ENCODE data around the gene GPX8. TPM values are rescaled to one million over a fixed set of nuclear protein-coding genes. Genes with fewer than 3 reads are reported as not detected.

GPX8 gene
- total and polyA plus RNA-seq, 2 of the 13 experiments (the other 11 are each of a cell fraction or from before 2014, with no cell fraction given), result 0.33 to 0.94 TPM

DNA sequence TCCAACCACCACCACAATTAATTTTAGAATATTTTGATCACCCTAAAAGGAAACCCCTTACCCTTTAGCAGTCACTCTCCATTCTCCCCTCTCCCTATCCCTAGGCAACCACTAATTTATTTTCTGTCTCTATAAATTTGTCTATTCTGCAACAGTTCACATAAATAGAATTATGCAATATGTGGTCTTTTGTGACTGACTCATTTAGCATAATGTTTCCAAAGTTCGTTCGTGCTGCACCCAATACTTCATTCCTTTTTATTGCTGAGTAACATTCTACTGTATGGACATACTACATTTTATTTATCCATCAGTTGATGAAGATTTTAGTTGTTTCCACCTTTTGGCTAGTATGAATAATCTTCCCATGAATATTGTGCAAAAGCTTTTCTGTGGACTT is 31.2 kb downstream of the GPX8 start:
- H2AFZ ChIP-seq (ENCODE audit: low read length), result no peak overlapping the region
- H3K4me3 ChIP-seq (replicated peaks in 1 of 3; ENCODE audit: insufficient read depth in 1 of 3, low read depth in 2 of 3, low read length in 3 of 3), result no peak overlapping the region
- no peak for TF ChIP-seq ZC3H4 (CRISPR knock-in tag; IDR thresholded peaks at IDR 0.05; ENCODE audit: borderline replicate concordance)
- TF ChIP-seq MXD4 (CRISPR knock-in tag; IDR thresholded peaks at IDR 0.05), result no peak
- no peak for TF ChIP-seq SOX13 (IDR thresholded peaks at IDR 0.05)
- no peak for TF ChIP-seq SOX13 (CRISPR knock-in tag; conservative IDR thresholded peaks at IDR 0.05 in 1 of 2, IDR thresholded peaks at IDR 0.05 in 1 of 2)
- no peak for TF ChIP-seq ZNF552 (CRISPR knock-in tag; IDR thresholded peaks at IDR 0.05; ENCODE audit: borderline replicate concordance)
- TF ChIP-seq, protein P1, sequence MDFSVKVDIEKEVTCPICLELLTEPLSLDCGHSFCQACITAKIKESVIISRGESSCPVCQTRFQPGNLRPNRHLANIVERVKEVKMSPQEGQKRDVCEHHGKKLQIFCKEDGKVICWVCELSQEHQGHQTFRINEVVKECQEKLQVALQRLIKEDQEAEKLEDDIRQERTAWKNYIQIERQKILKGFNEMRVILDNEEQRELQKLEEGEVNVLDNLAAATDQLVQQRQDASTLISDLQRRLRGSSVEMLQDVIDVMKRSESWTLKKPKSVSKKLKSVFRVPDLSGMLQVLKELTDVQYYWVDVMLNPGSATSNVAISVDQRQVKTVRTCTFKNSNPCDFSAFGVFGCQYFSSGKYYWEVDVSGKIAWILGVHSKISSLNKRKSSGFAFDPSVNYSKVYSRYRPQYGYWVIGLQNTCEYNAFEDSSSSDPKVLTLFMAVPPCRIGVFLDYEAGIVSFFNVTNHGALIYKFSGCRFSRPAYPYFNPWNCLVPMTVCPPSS (IDR thresholded peaks at IDR 0.05), result no peak
- TF ChIP-seq ZNF260 (CRISPR knock-in tag; IDR thresholded peaks at IDR 0.05; ENCODE audit: borderline replicate concordance, low read depth), result no peak
- no peak for TF ChIP-seq ZBTB7A (CRISPR knock-in tag; IDR thresholded peaks at IDR 0.05)
- no peak for TF ChIP-seq HOXA9 (CRISPR knock-in tag; IDR thresholded peaks at IDR 0.05; ENCODE audit: borderline replicate concordance)
- TF ChIP-seq ZNF24 (IDR thresholded peaks at IDR 0.05), result no peak
- no peak for TF ChIP-seq TEAD3 (CRISPR knock-in tag; optimal IDR thresholded peaks at IDR 0.05; ENCODE audit: borderline replicate concordance)
- TF ChIP-seq ZNF143 (CRISPR knock-in tag; IDR thresholded peaks at IDR 0.05), result no peak
- TF ChIP-seq, protein P2, sequence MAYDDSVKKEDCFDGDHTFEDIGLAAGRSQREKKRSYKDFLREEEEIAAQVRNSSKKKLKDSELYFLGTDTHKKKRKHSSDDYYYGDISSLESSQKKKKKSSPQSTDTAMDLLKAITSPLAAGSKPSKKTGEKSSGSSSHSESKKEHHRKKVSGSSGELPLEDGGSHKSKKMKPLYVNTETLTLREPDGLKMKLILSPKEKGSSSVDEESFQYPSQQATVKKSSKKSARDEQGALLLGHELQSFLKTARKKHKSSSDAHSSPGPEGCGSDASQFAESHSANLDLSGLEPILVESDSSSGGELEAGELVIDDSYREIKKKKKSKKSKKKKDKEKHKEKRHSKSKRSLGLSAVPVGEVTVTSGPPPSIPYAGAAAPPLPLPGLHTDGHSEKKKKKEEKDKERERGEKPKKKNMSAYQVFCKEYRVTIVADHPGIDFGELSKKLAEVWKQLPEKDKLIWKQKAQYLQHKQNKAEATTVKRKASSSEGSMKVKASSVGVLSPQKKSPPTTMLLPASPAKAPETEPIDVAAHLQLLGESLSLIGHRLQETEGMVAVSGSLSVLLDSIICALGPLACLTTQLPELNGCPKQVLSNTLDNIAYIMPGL (CRISPR knock-in tag; IDR thresholded peaks at IDR 0.05; ENCODE audit: borderline replicate concordance in 1 of 2, low read depth in 1 of 2), result no peak
- TF ChIP-seq, protein P3, sequence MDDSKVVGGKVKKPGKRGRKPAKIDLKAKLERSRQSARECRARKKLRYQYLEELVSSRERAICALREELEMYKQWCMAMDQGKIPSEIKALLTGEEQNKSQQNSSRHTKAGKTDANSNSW (CRISPR knock-in tag; IDR thresholded peaks at IDR 0.05; ENCODE audit: borderline replicate concordance), result no peak
- TF ChIP-seq FLYWCH1 (CRISPR knock-in tag; IDR thresholded peaks at IDR 0.05), result no peak
- TF ChIP-seq, protein P4, sequence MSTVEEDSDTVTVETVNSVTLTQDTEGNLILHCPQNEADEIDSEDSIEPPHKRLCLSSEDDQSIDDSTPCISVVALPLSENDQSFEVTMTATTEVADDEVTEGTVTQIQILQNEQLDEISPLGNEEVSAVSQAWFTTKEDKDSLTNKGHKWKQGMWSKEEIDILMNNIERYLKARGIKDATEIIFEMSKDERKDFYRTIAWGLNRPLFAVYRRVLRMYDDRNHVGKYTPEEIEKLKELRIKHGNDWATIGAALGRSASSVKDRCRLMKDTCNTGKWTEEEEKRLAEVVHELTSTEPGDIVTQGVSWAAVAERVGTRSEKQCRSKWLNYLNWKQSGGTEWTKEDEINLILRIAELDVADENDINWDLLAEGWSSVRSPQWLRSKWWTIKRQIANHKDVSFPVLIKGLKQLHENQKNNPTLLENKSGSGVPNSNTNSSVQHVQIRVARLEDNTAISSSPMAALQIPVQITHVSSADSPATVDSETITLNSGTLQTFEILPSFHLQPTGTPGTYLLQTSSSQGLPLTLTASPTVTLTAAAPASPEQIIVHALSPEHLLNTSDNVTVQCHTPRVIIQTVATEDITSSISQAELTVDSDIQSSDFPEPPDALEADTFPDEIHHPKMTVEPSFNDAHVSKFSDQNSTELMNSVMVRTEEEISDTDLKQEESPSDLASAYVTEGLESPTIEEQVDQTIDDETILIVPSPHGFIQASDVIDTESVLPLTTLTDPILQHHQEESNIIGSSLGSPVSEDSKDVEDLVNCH (CRISPR knock-in tag; IDR thresholded peaks at IDR 0.05), result no peak
- TF ChIP-seq, protein P5, sequence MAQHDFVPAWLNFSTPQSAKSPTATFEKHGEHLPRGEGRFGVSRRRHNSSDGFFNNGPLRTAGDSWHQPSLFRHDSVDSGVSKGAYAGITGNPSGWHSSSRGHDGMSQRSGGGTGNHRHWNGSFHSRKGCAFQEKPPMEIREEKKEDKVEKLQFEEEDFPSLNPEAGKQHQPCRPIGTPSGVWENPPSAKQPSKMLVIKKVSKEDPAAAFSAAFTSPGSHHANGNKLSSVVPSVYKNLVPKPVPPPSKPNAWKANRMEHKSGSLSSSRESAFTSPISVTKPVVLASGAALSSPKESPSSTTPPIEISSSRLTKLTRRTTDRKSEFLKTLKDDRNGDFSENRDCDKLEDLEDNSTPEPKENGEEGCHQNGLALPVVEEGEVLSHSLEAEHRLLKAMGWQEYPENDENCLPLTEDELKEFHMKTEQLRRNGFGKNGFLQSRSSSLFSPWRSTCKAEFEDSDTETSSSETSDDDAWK (CRISPR knock-in tag; IDR thresholded peaks at IDR 0.05), result no peak
- TF ChIP-seq ZBTB8A (CRISPR knock-in tag; IDR thresholded peaks at IDR 0.05; ENCODE audit: borderline replicate concordance, low read depth), result no peak
- intact Hi-C loops (cut with micrococcal nuclease; ENCODE audit: unreplicated experiment) (no loop called here), in situ Hi-C loops (cut with HindIII; ENCODE audit: extremely low pct_ligation_motif_present, low pct_unique_long_range_greater_than_20kb) (no loop called here)
- H3K9ac ChIP-seq (ENCODE audit: insufficient read depth, low read depth, low read length), result no peak overlapping the region
- peaks cover 0 to 10% of the 10 kb centered on the region in 2 experiments; a peak in 3 of 5 replicates for H3K27me3 ChIP-seq (ENCODE audit: control insufficient read depth in 1 of 2, insufficient read depth in 2 of 2, low read length in 2 of 2)
- H3K36me3 ChIP-seq (replicated peaks in 1 of 2; ENCODE audit: control insufficient read depth in 1 of 2, insufficient read depth in 2 of 2, low read length in 2 of 2), result no peaks in the 10 kb centered on the region
- CTCF ChIA-PET (ENCODE audit: low intra/inter-chr PET ratio, low total read pairs), result no interaction called here
- DNase-seq (ENCODE audit: low spot score), result no peak
- no peak overlapping the region for H3K27ac ChIP-seq (ENCODE audit: extremely low read length, insufficient read depth, low read length)
- H3K4me1 ChIP-seq (ENCODE audit: insufficient read depth, low read length), result peaks cover 12% of the 10 kb centered on the region
- ATAC-seq, result no peak
- WGBS (ENCODE audit: low lambda C conversion rate), result 12% methylated on average over 2 of the region's 2 CpGs
- POLR2A ChIA-PET, result no interaction called here
- BruUV-seq (replicated peaks), result no TSS peak
- no peaks in the 10 kb centered on the region for H3K9me3 ChIP-seq (ENCODE audit: low read length)
- no peak for FAIRE-seq
- no peak overlapping the region for H3K4me2 ChIP-seq (ENCODE audit: low read depth, low read length)
- H3K79me2 ChIP-seq (ENCODE audit: insufficient read depth, low read length), result no peaks in the 10 kb centered on the region
- no peaks in the 10 kb centered on the region for H4K20me1 ChIP-seq (ENCODE audit: insufficient read depth, low read length)

All from HepG2 (cell line).